Muscle of leg (tissue), 11 donors: ENCODE results near the gene PODN. TPM values are rescaled to one million over a fixed set of nuclear protein-coding genes. Genes with fewer than 3 reads are reported as not detected.

Source experiments
- DNase-seq: peaks from one replicate; pipeline ENCODE4 v3.0.0; 2013
- H3K27ac ChIP-seq: one replicate; pipeline ENCODE4 v1.5.1; 2013; ENCODE audit warnings: mild to moderate bottlenecking, low read length, control low read depth
- H3K27me3 ChIP-seq: one replicate; pipeline ENCODE4 v1.6.1; 2013; ENCODE audit warnings: low read length; ENCODE audit not compliant: control insufficient read depth, insufficient read depth
- H3K36me3 ChIP-seq: one replicate; pipeline ENCODE4 v1.6.1; 2013; ENCODE audit warnings: low read length; ENCODE audit not compliant: control insufficient read depth, insufficient read depth
- H3K4me1 ChIP-seq: one replicate; pipeline ENCODE4 v1.6.1; 2013; ENCODE audit warnings: low read length; ENCODE audit not compliant: control insufficient read depth, insufficient read depth
- H3K4me3 ChIP-seq: one replicate; pipeline ENCODE4 v1.5.1; 2013; ENCODE audit warnings: low read length, control low read depth
- H3K9me3 ChIP-seq: replicated peaks from 2 replicates; pipeline ENCODE4 v1.6.1; 2013; ENCODE audit warnings: low read depth, low read length; ENCODE audit not compliant: control insufficient read depth
- WGBS: methylation state at CpG from one replicate; pipeline ENCODE4 v1.1.5; 2013; ENCODE audit warnings: missing lambda C conversion rate; ENCODE audit not compliant: insufficient coverage; 5-methylcytosine and 5-hydroxymethylcytosine counted together
- polyA plus RNA-seq, 8 donors: library from polyadenylated mRNA; unstranded; fragments of 120-200 nt; gene quantifications; one replicate each; pipeline versions ENCODE4 v1.2.1 to v1.2.3, GENCODE V29; 2013; ENCODE audit warnings: inconsistent platforms in 1 of 8, low replicate concordance in 1 of 8; ENCODE audit not compliant: insufficient read length in 8 of 8, insufficient read depth in 1 of 8
- total RNA-seq: library from RNA; stranded (reverse); fragments of 120-200 nt; gene quantifications from one replicate; pipeline ENCODE4 v1.2.4, GENCODE V29; 2013

PODN gene
- total and polyA plus RNA-seq, 9 donors = 5.4 to 10.7 (median 8.1) TPM

- H3K4me1 ChIP-seq = peaks cover 55% of the 10 kb centered on the region
- H3K9me3 ChIP-seq = no peaks in the 10 kb centered on the region
- no peak for DNase-seq
- WGBS = 74% methylated on average over 9 of the region's 11 CpGs
- H3K36me3 ChIP-seq = no peaks in the 10 kb centered on the region
- no peak overlapping the region for H3K4me3 ChIP-seq
- no peaks in the 10 kb centered on the region for H3K27me3 ChIP-seq
- H3K27ac ChIP-seq = no peak overlapping the region
These were observed 27.6 kb downstream of the PODN start for GRCh38 chr1:53089478-53090226.

GRCh38 chr1:53090227-53091147 is 28.5 kb downstream of the PODN start:
- H3K36me3 ChIP-seq = no peaks in the 10 kb centered on the region
- H3K9me3 ChIP-seq = no peaks in the 10 kb centered on the region
- 81% methylated on average over 20 of the region's 37 CpGs for WGBS
- H3K4me3 ChIP-seq = no peak overlapping the region
- no peaks in the 10 kb centered on the region for H3K27me3 ChIP-seq
- peaks cover 55% of the 10 kb centered on the region for H3K4me1 ChIP-seq
- no peak overlapping the region for H3K27ac ChIP-seq
- no peak for DNase-seq

- H3K4me3 ChIP-seq = no peak overlapping the region
- H3K27ac ChIP-seq = no peak overlapping the region
- 87% methylated on average over 26 of the region's 26 CpGs for WGBS
- no peaks in the 10 kb centered on the region for H3K36me3 ChIP-seq
- H3K4me1 ChIP-seq = peaks cover 44% of the 10 kb centered on the region
- no peaks in the 10 kb centered on the region for H3K9me3 ChIP-seq
- DNase-seq = peak; percentile 23
- H3K27me3 ChIP-seq = no peaks in the 10 kb centered on the region
These were observed 30.0 kb downstream of the PODN start for GRCh38 chr1:53091841-53092645.

- H3K4me1 ChIP-seq = peaks cover 36% of the 10 kb centered on the region
- WGBS = 87% methylated on average over 26 of the region's 33 CpGs
- DNase-seq = no peak
- no peaks in the 10 kb centered on the region for H3K27me3 ChIP-seq
- no peaks in the 10 kb centered on the region for H3K36me3 ChIP-seq
- no peak overlapping the region for H3K27ac ChIP-seq
- no peaks in the 10 kb centered on the region for H3K9me3 ChIP-seq
- H3K4me3 ChIP-seq = no peak overlapping the region
These were observed 30.8 kb downstream of the PODN start for GRCh38 chr1:53092659-53093450.

GRCh38 chr1:53093451-53093754 is 31.4 kb downstream of the PODN start:
- H3K9me3 ChIP-seq = no peaks in the 10 kb centered on the region
- WGBS = 84% methylated on average over 5 of the region's 8 CpGs
- H3K4me3 ChIP-seq = no peak overlapping the region
- H3K27me3 ChIP-seq = no peaks in the 10 kb centered on the region
- no peak for DNase-seq
- no peaks in the 10 kb centered on the region for H3K36me3 ChIP-seq
- H3K27ac ChIP-seq = no peak overlapping the region
- H3K4me1 ChIP-seq = peaks cover 31% of the 10 kb centered on the region

- no peaks in the 10 kb centered on the region for H3K27me3 ChIP-seq
- H3K36me3 ChIP-seq = no peaks in the 10 kb centered on the region
- no peak overlapping the region for H3K27ac ChIP-seq
- H3K4me3 ChIP-seq = no peak overlapping the region
- 85% methylated on average over 13 of the region's 20 CpGs for WGBS
- no peaks in the 10 kb centered on the region for H3K9me3 ChIP-seq
- peaks cover 25% of the 10 kb centered on the region for H3K4me1 ChIP-seq
- DNase-seq = no peak
These were observed 31.9 kb downstream of the PODN start for GRCh38 chr1:53093778-53094532.

GRCh38 chr1:53094533-53094919 is 32.5 kb downstream of the PODN start:
- H3K4me1 ChIP-seq = peaks cover 20% of the 10 kb centered on the region
- 52% methylated on average over 7 of the region's 13 CpGs for WGBS
- no peaks in the 10 kb centered on the region for H3K27me3 ChIP-seq
- H3K9me3 ChIP-seq = no peaks in the 10 kb centered on the region
- H3K4me3 ChIP-seq = no peak overlapping the region
- no peak overlapping the region for H3K27ac ChIP-seq
- no peaks in the 10 kb centered on the region for H3K36me3 ChIP-seq
- DNase-seq = no peak

- 54% methylated on average over 4 of the region's 8 CpGs for WGBS
- no peaks in the 10 kb centered on the region for H3K36me3 ChIP-seq
These were observed 42.4 kb downstream of the PODN start for GRCh38 chr1:53104289-53104913.

GRCh38 chr1:53107090-53107489 is 45.1 kb downstream of the PODN start:
- DNase-seq = no peak
- peaks cover under 1% of the 10 kb centered on the region for H3K9me3 ChIP-seq
- H3K4me3 ChIP-seq = no peak overlapping the region
- H3K36me3 ChIP-seq = no peaks in the 10 kb centered on the region
- peaks cover 34% of the 10 kb centered on the region for H3K4me1 ChIP-seq
- no peaks in the 10 kb centered on the region for H3K27me3 ChIP-seq
- no peak overlapping the region for H3K27ac ChIP-seq
- no CpG with 5 or more reads among the region's 7 CpGs for WGBS

More at GRCh38 chr1:53104289-53104913, 42.4 kb downstream of the PODN start:
- H3K4me1 ChIP-seq = peaks cover 14% of the 10 kb centered on the region
- H3K27me3 ChIP-seq = no peaks in the 10 kb centered on the region
- H3K4me3 ChIP-seq = no peak overlapping the region
- H3K9me3 ChIP-seq = no peaks in the 10 kb centered on the region
- no peak overlapping the region for H3K27ac ChIP-seq
- no peak for DNase-seq
